ENCODE results near the gene CCDC93. TPM values are rescaled to one million over a fixed set of nuclear protein-coding genes. Genes with fewer than 3 reads are reported as not detected.

The CCDC93 gene
- total RNA-seq, 1 experiment from 2014 or later, result 31.5 TPM

GRCh38 chr2:117938611-117939010 is 75.3 kb downstream of the CCDC93 start:
- POLR2A ChIA-PET, result interaction anchor here (0.6 kb wide), 1 partner anchor 1259 kb away, joined by 3 read pairs; no protein-coding TSS in a partner anchor
- ATAC-seq (no peak), DNase-seq (ENCODE audit: low read depth, low spot score) (no peak)
- TF ChIP-seq, protein P1, sequence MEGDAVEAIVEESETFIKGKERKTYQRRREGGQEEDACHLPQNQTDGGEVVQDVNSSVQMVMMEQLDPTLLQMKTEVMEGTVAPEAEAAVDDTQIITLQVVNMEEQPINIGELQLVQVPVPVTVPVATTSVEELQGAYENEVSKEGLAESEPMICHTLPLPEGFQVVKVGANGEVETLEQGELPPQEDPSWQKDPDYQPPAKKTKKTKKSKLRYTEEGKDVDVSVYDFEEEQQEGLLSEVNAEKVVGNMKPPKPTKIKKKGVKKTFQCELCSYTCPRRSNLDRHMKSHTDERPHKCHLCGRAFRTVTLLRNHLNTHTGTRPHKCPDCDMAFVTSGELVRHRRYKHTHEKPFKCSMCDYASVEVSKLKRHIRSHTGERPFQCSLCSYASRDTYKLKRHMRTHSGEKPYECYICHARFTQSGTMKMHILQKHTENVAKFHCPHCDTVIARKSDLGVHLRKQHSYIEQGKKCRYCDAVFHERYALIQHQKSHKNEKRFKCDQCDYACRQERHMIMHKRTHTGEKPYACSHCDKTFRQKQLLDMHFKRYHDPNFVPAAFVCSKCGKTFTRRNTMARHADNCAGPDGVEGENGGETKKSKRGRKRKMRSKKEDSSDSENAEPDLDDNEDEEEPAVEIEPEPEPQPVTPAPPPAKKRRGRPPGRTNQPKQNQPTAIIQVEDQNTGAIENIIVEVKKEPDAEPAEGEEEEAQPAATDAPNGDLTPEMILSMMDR (IDR thresholded peaks at IDR 0.05), result no peak
- TF ChIP-seq TCF7L2 (IDR thresholded peaks at IDR 0.05; ENCODE audit: low read depth, low read length), result no peak
- no peak for TF ChIP-seq POLR2AphosphoS5 (IDR thresholded peaks at IDR 0.05; ENCODE audit: low read depth, low read length)
- TF ChIP-seq REST (IDR thresholded peaks at IDR 0.05; ENCODE audit: insufficient read depth in 1 of 2, low read depth in 2 of 2, low read length in 1 of 2), result no peak
- no peak for TF ChIP-seq SIN3A (IDR thresholded peaks at IDR 0.05; ENCODE audit: borderline replicate concordance, insufficient read depth, low read depth, low read length)
- Histone ChIP-seq H3K9me3 (ENCODE audit: control insufficient read depth, insufficient read depth, low read depth, low read length) (no peaks in the 10 kb centered on the region), H3K27ac (ENCODE audit: low read length) (no peak overlapping the region), H3K4me1 (ENCODE audit: control insufficient read depth, insufficient read depth, low read length) (no peaks in the 10 kb centered on the region), H3K27me3 (ENCODE audit: control insufficient read depth, insufficient read depth, low read length) (no peaks in the 10 kb centered on the region), H3K4me3 (ENCODE audit: low read depth in 2 of 2, low read length in 2 of 2) (no peak overlapping the region), H3K36me3 (ENCODE audit: control insufficient read depth, insufficient read depth, low read length) (peaks cover 3% of the 10 kb centered on the region)
- BruUV-seq (replicated peaks), result no TSS peak
- CTCF ChIA-PET, result no interaction called here
- in situ Hi-C loops (cut with HindIII; ENCODE audit: low pct_unique_long_range_greater_than_20kb, low sequenced_read_pairs) (no loop called here), intact Hi-C loops (cut with micrococcal nuclease; ENCODE audit: unreplicated experiment) (no loop called here)

DNA sequence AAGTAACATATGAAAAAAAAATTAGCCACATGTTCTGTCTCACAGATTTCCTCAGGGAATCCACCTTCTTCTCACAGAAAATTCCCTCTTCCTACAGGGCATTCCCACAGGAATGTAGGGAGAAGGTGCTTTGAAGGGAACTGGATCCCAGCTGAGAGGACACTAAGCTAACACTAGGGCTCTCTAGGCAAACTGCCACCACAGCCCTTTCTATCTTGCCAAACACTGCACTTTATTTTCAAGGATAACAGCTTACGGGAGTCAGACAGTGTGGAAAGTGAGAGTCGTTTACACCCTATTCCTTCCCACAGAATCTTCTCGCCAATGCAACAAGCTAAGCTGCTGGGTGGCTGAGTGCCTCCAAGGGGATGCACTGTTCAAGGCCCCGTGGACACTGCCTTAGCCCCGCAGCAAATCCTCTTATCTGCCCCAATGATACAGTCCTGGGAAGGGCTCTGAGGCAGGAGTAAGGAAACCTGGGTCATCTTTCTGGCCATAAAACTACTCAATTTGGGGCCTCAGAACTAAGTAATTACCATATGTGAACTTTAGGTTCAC is 76.9 kb downstream of the CCDC93 start:
- H3K36me3 ChIP-seq (ENCODE audit: control insufficient read depth, insufficient read depth, low read length), result no peaks in the 10 kb centered on the region; the same call in 1 of the 2 replicates
- no peaks in the 10 kb centered on the region for H3K4me1 ChIP-seq (ENCODE audit: control insufficient read depth, insufficient read depth, low read length)
- H3K27ac ChIP-seq (ENCODE audit: low read length), result no peak overlapping the region
- BruUV-seq (replicated peaks), result no TSS peak
- H3K4me3 ChIP-seq (ENCODE audit: low read depth in 2 of 2, low read length in 2 of 2), result no peak overlapping the region
- no peak for TF ChIP-seq REST (IDR thresholded peaks at IDR 0.05; ENCODE audit: insufficient read depth in 1 of 2, low read depth in 2 of 2, low read length in 1 of 2)
- TF ChIP-seq TCF7L2 (IDR thresholded peaks at IDR 0.05; ENCODE audit: low read depth, low read length), result no peak
- TF ChIP-seq, protein P1 (IDR thresholded peaks at IDR 0.05), result no peak
- TF ChIP-seq POLR2AphosphoS5 (IDR thresholded peaks at IDR 0.05; ENCODE audit: low read depth, low read length), result no peak
- no peak for TF ChIP-seq SIN3A (IDR thresholded peaks at IDR 0.05; ENCODE audit: borderline replicate concordance, insufficient read depth, low read depth, low read length)
- in situ Hi-C loops (cut with HindIII; ENCODE audit: low pct_unique_long_range_greater_than_20kb, low sequenced_read_pairs) (no loop called here), intact Hi-C loops (cut with micrococcal nuclease; ENCODE audit: unreplicated experiment) (no loop called here)
- no peaks in the 10 kb centered on the region for H3K27me3 ChIP-seq (ENCODE audit: control insufficient read depth, insufficient read depth, low read length)
- ChIA-PET CTCF (no interaction called here), POLR2A (no interaction called here)
- H3K9me3 ChIP-seq (ENCODE audit: control insufficient read depth, insufficient read depth, low read depth, low read length), result no peaks in the 10 kb centered on the region
- no peak for ATAC-seq
- no peak for DNase-seq (ENCODE audit: low read depth, low spot score)
